AG09319 (cell line): ENCODE results near the gene MSANTD1.

Source experiments
- DNase-seq: peaks from one replicate; pipeline ENCODE4 v3.0.0-alpha.2; 2010; ENCODE audit warnings: low read depth; ENCODE audit errors: extremely low read depth
- CTCF ChIP-seq: IDR thresholded peaks from 2 replicates; pipeline ENCODE4 v1.5.1; 2011; ENCODE audit warnings: low read depth, mild to moderate bottlenecking, inconsistent platforms, low read length, moderate library complexity

The MSANTD1 gene

DNA sequence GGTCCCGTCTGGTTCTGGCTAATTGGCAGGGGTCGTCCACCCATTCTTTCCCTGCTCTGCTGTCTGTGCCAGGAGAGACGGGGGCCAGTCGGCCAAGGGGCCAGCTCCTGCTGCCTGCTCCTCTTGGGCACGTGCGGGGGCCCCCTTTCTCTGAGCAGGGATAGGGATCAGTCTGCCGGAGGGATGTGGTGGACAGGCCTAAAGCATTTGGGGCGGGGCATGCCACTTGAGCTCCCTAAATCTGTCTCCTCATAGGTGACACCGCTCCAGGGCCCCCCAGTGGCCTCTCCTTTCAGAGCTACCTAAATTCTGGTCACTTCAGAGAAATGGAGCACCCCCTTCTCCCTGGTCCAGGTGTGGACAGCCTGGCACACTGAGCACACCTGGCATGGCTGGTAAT lies 4.2 kb upstream of the MSANTD1 start:
- TF ChIP-seq CTCF, result no peak
- no peak for DNase-seq

DNA sequence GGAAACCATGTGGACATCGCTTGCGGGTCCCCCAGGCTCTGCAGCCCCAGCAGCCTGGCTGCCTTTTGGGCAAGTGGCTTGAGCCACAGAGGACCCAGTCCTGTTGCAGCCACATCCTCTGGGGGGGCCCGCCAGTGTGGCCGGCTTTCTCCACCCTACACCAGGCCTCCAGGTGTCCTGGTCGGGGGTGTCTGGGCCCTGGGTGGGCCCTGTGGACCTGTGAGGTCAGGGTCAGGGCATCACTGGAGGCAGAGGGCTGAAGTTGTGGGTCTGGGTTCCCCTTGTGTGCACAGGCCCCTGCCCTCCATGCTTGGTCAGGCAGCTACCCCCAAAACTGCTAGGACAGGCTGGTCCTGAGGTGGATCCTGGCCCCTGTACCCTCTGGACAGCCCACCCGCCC lies 3.3 kb upstream of the MSANTD1 start:
- DNase-seq, result no peak

GRCh38 chr4:3246458-3247398 lies 2.2 kb upstream of the MSANTD1 start:
- no peak for DNase-seq
- TF ChIP-seq CTCF, result no peak

More for the DNA sequence above, 3.3 kb upstream of the MSANTD1 start:
- no peak for TF ChIP-seq CTCF

DNA sequence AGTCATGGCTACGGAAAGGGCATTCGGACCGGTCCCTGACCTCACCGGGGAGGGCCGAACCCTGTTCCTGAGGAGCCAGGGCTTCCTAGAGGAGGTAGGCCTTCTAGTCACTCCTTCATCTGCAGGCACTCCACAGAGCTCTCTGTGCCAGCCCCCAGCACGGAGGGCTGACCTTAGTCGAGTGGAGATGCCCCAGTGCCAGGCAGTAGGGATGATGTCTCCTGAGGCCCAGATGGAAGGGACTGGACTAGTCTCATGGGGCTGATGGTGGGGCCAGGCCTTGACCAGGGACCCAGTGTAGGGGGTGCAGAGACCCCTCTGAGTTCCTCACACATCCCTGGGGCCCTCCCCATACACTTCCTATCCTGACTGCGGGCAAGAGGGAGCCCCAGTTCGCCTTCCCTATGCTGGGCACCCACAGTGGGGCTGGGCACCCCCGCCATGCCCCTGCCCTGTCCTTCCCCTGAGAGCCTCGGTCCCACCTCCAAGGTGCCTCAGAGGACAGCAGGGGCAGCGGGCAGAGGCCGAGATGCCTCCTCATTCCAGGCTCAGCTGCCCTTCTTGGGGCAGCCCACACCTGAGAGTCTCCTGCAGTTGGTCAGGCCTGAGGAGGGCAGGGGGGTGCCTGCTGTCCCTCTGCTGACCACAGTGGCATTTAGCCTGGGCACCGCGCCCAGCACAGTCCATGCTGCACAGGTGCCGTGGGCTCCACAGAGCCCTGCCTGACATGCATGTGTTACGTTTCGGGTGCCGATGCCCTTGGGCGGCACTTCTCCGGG lies 1.4 kb upstream of the MSANTD1 start:
- TF ChIP-seq CTCF, result no peak
- no peak for DNase-seq

DNA sequence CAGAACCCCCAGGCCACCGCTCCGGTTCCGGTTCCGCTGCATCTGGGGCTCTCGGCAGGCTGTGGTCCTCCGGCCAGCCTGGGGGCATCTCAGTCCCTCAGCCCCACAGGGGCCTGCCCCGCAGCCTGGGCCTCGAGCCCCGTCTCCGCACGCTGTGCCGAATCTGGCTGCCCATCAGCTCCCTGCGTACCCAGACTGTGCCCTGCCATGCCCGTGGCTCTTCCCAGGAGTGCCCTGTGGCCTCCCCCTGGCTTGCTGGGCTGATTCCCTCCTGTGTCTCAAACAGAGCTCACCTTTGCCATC lies 830 bp upstream of the MSANTD1 start:
- no peak for DNase-seq
- no peak for TF ChIP-seq CTCF

- DNase-seq, result no peak
- TF ChIP-seq CTCF, result no peak
Measured at GRCh38 chr4:3249711-3250437, 915 bp downstream of the MSANTD1 start.

- no peak for DNase-seq
- no peak for TF ChIP-seq CTCF
Measured at GRCh38 chr4:3250438-3250955, 1.5 kb downstream of the MSANTD1 start.
